Sigmoid colon (tissue), 7 donors: ENCODE data around the gene AQP12B. TPM values are rescaled to one million over a fixed set of nuclear protein-coding genes. Genes with fewer than 3 reads are reported as not detected.
"Not testable (repeated sequence)": the region's sequence is repeated elsewhere in the genome, so short reads cannot be mapped to it uniquely, and the experiment has no call there.

ENCODE experiments used
- DNase-seq: peaks from one replicate; pipeline ENCODE4 v3.0.0-alpha.2; 2019
- H3K27ac ChIP-seq, 4 donors: fragments of 200-600 bp; sonication (generic); one replicate each; pipeline ENCODE4 v1.5.1; 2016 to 2019; ENCODE audit warnings: mild to moderate bottlenecking in 1 of 4
- H3K27me3 ChIP-seq, 3 donors: fragments of 200-600 bp; sonication (generic); one replicate each; pipeline ENCODE4 v1.5.1; 2019; ENCODE audit warnings: mild to moderate bottlenecking in 1 of 3
- H3K36me3 ChIP-seq, 4 donors: fragments of 200-600 bp; sonication (generic); one replicate each; pipeline ENCODE4 v1.5.1; 2016 to 2019
- H3K4me1 ChIP-seq, 4 donors: fragments of 200-600 bp; sonication (generic); one replicate each; pipeline ENCODE4 v1.5.1; 2017 to 2019
- H3K4me3 ChIP-seq, 4 donors: fragments of 200-600 bp; sonication (generic); one replicate each; pipeline ENCODE4 v1.5.1; 2017 to 2019; ENCODE audit warnings: mild to moderate bottlenecking in 2 of 4, moderate library complexity in 1 of 4
- H3K9me3 ChIP-seq, 4 donors: fragments of 200-600 bp in 3 of 4; sonication (generic) in 3 of 4; one replicate each; pipeline versions ENCODE4 v1.5.1 to v1.6.1; 2013 to 2019
- EP300 ChIP-seq, 4 donors: sonication (generic); formaldehyde crosslinking; IDR thresholded peaks; one replicate each; pipeline ENCODE4 v1.6.1; 2017; ENCODE audit warnings: antibody characterized with exemption in 4 of 4
- POLR2A ChIP-seq, 2 donors: fragments of 450-650 bp; IDR thresholded peaks; one replicate each; pipeline ENCODE4 v1.6.1; 2016; ENCODE audit warnings: antibody characterized with exemption in 2 of 2, mild to moderate bottlenecking in 2 of 2, moderate library complexity in 2 of 2
- POLR2AphosphoS5 ChIP-seq, 4 donors: sonication (generic); formaldehyde crosslinking; IDR thresholded peaks; one replicate each; pipeline ENCODE4 v1.6.1; 2017; ENCODE audit warnings: antibody characterized with exemption in 4 of 4
- WGBS, 2 donors: extraction: QIAGEN DNeasy Blood & Tissue Kit; methylation state at CpG; one replicate each; pipeline ENCODE4 v1.1.7; 2013; 5-methylcytosine and 5-hydroxymethylcytosine counted together
- intact Hi-C: fragments of 100-400 bp; cut with DNase I; formaldehyde crosslinking; loops from one replicate; pipeline ENCODE4 v1.15.1; 2023
- polyA plus RNA-seq, 3 donors: library from polyadenylated mRNA; stranded (reverse); fragments of 200-250 nt; gene quantifications; one replicate each; pipeline ENCODE4 v1.2.3, GENCODE V29; 2013
- total RNA-seq, 4 donors: library from RNA; depleted of rRNA; stranded (reverse); fragments of >200 nt; gene quantifications; one replicate each; pipeline ENCODE4 v1.1.0, GENCODE V29; 2016
- TF ChIP-seq, protein P1 (sequence below), 4 experiments: fragments of 450-650 bp in 3 of 4; fragments of 200-600 bp in 1 of 4; IDR thresholded peaks; one replicate each; pipeline ENCODE4 v1.5.1; 2016 to 2019; ENCODE audit warnings: antibody characterized with exemption in 4 of 4, mild to moderate bottlenecking in 3 of 4, moderate library complexity in 2 of 4
- donor health status: healthy with polysubstance abuse.
- donor health status: Bipolar disorder and iron deficiency.
- donor health status: healthy.

AQP12B gene
- total and polyA plus RNA-seq, 7 donors, result 1.2 to 5.5 TPM; not detected in 5

DNA sequence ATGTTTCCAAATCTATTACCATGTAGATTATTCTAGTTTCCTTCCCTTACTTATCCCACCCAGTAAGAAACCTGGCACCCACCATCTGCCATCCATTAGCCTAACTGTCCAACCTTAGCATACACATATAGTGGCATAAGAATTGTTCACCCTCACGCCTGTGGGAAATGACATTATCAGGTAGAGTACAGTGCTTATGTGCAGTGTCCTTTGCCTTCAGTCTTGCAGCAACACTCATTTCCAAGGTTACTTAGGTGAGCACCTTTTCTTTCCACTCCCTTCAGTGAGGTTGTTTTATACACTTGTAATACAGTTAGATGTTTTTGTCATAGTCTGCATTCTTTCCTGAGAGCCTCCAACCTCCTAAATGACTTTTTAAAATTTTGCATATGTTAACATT, 18.1 kb downstream of the AQP12B start:
- intact Hi-C loops, result no loop called here
- TF ChIP-seq, protein P1, sequence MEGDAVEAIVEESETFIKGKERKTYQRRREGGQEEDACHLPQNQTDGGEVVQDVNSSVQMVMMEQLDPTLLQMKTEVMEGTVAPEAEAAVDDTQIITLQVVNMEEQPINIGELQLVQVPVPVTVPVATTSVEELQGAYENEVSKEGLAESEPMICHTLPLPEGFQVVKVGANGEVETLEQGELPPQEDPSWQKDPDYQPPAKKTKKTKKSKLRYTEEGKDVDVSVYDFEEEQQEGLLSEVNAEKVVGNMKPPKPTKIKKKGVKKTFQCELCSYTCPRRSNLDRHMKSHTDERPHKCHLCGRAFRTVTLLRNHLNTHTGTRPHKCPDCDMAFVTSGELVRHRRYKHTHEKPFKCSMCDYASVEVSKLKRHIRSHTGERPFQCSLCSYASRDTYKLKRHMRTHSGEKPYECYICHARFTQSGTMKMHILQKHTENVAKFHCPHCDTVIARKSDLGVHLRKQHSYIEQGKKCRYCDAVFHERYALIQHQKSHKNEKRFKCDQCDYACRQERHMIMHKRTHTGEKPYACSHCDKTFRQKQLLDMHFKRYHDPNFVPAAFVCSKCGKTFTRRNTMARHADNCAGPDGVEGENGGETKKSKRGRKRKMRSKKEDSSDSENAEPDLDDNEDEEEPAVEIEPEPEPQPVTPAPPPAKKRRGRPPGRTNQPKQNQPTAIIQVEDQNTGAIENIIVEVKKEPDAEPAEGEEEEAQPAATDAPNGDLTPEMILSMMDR (IDR thresholded peaks at IDR 0.05), result no peak
- TF ChIP-seq EP300 (IDR thresholded peaks at IDR 0.05) (no peak), POLR2AphosphoS5 (IDR thresholded peaks at IDR 0.05) (no peak), POLR2A (IDR thresholded peaks at IDR 0.05) (no peak)
- peaks cover 0 to 10% (median 3%) of the 10 kb centered on the region in 4 donors for H3K9me3 ChIP-seq
- no peaks in the 10 kb centered on the region for H3K4me1 ChIP-seq
- peaks cover 0 to 8% (median 0%) of the 10 kb centered on the region in 3 donors for H3K27me3 ChIP-seq
- no peak overlapping the region for H3K4me3 ChIP-seq
- DNase-seq, result no peak
- H3K36me3 ChIP-seq, result no peaks in the 10 kb centered on the region
- WGBS, 2 donors, result 88 to 89% methylated on average over 1 of the region's 1 CpG
- no peak overlapping the region for H3K27ac ChIP-seq

DNA sequence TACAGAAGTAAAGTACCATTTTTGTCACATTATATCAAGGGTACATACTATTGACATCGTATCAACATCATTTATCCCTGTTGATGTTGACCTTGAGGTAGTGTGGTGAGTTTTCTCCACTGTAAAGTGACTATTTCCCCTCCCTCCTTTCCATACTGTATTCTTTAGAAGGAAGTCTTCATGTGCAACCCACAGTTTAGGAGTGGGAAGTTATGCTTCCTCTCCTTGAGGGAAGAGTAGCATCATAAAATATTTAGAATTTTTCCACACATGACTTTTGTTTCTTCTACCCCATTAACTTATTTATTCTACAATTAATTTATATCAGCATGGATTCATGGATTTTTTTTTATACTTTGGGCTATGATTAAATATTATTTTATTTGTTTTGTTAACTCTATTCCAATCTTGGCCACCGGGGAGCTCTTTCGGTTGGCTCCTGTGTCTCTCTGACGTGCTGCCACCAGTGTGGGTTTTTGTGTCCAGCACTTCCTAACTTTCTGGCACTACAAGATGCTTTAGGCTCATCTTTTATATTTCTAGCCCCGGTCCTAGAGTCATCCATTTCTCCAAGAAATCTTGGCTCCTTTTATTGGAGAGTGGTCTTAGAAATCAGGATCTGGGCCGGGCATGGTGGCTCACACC, 19.0 kb downstream of the AQP12B start:
- no peaks in the 10 kb centered on the region for H3K4me1 ChIP-seq
- intact Hi-C loops, result no loop called here
- no peak overlapping the region for H3K27ac ChIP-seq
- no peak for TF ChIP-seq EP300 (IDR thresholded peaks at IDR 0.05)
- no peak for TF ChIP-seq POLR2A (IDR thresholded peaks at IDR 0.05)
- TF ChIP-seq, protein P1 (IDR thresholded peaks at IDR 0.05), result no peak
- no peak for TF ChIP-seq POLR2AphosphoS5 (IDR thresholded peaks at IDR 0.05)
- WGBS, 2 donors, result 76 to 77% methylated on average over 6 of the region's 6 CpGs
- H3K27me3 ChIP-seq, result peaks cover 0 to 8% (median 0%) of the 10 kb centered on the region in 3 donors
- peaks cover 0 to 10% (median 3%) of the 10 kb centered on the region in 4 donors for H3K9me3 ChIP-seq
- H3K4me3 ChIP-seq, result no peak overlapping the region
- no peaks in the 10 kb centered on the region for H3K36me3 ChIP-seq
- DNase-seq, result peak; percentile 18

DNA sequence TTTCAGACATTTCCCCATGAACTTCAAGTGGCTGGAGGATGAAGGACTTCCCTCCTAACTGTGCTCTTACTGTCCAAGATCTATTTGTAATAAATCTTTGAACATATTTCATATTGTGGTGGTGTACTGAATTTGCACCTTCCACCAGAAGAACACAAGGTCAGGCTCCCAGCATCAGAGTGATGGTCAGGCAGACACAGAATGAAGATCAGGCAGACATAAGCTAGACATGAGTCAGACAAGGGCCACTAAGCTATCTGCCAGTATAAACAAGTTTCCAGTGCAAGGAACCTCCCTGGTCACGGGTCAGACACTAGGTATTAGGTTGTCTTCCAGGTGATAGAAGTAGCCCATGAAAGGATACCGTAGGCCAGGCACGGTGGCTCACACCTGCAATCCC, 20.0 kb downstream of the AQP12B start:
- intact Hi-C loops, result no loop called here
- H3K27me3 ChIP-seq, result peaks cover 0 to 8% (median 0%) of the 10 kb centered on the region in 3 donors
- H3K36me3 ChIP-seq, result no peaks in the 10 kb centered on the region
- DNase-seq, result no peak
- TF ChIP-seq POLR2A (IDR thresholded peaks at IDR 0.05), result no peak
- TF ChIP-seq EP300 (IDR thresholded peaks at IDR 0.05), result no peak
- no peak for TF ChIP-seq POLR2AphosphoS5 (IDR thresholded peaks at IDR 0.05)
- no peaks in the 10 kb centered on the region for H3K4me1 ChIP-seq
- no peak overlapping the region for H3K4me3 ChIP-seq
- 79 to 86% methylated on average over 3 of the region's 3 CpGs for WGBS, 2 donors
- H3K9me3 ChIP-seq, result peaks cover 0 to 10% (median 3%) of the 10 kb centered on the region in 4 donors
- H3K27ac ChIP-seq, result no peak overlapping the region

DNA sequence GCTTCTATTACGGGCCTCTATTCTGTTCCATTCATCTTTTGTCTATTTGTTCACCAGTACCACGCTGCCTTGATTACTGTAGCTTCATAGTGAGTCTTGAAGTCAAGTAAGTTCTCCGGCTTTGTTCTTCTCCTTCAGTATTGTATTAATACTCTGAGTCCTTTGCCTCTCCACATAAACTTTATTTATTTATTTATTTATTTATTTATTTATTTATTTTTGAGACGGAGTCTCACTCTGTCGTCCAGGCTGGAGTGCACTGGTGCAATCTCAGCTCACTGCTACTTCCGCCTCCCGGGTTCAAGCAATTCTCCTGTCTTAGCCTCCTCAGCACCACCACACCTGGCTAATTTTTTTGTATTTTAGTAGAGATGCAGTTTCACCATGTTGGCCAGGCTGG, 22.8 kb downstream of the AQP12B start:
- H3K4me3 ChIP-seq, H3K36me3 ChIP-seq, H3K27ac ChIP-seq, H3K9me3 ChIP-seq, intact Hi-C loops, H3K4me1 ChIP-seq, DNase-seq: not testable (repeated sequence)
- H3K27me3 ChIP-seq, result peaks cover 0 to 22% (median 0%) of the 10 kb centered on the region in 3 donors
- WGBS, 2 donors, result 89 to 93% methylated on average over 7 of the region's 7 CpGs

DNA sequence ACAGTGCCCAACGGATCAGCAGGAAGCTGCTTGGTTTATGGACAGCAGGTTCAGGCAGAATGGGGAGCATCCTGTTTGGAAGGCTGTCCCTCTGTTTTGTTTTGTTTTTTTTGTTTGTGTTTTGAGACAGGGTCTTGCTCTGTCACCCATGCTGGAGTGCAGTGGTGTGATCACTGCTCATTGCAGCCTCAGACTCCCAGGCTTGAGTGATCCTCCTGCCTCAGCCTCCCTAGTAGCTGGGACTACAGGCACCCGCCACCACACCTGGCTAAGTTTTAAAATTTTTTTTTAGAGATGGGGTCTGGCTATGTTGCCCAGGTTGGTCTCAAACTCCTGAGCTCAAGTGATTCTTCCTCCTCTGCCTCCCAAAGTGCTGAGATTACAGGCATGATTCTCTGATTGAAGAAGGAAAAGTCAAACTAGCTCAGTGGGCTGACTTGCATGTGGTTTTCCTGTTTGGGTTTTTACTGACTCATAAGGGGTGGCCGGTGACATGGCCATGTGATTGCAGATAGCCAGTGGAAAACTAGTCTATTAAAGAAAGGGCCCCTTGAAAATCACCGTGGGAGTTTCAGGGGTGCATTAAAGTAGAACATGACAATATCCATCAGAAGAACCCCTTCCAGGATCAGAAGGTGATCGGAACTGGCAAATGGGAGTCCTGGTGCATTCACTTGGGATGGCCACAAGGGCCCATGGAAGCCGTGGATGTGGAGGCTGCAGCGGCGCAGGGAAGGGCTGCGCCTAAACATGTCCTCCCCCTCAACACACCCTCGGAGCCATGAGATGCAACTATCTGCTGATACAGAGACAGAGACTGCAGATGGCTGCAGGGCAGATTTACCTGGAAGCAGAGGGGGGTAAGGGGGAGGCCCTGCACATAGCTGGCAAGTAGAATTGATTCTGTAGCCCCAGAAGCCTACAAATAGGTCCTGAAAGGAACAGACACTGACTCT, 26.5 kb downstream of the AQP12B start:
- DNase-seq, result peak; percentile 36
- H3K4me3 ChIP-seq, result no peak overlapping the region
- no peaks in the 10 kb centered on the region for H3K4me1 ChIP-seq
- TF ChIP-seq, protein P1 (IDR thresholded peaks at IDR 0.05), result no peak
- no peak for TF ChIP-seq EP300 (IDR thresholded peaks at IDR 0.05)
- no peak for TF ChIP-seq POLR2A (IDR thresholded peaks at IDR 0.05)
- no peak for TF ChIP-seq POLR2AphosphoS5 (IDR thresholded peaks at IDR 0.05)
- 68 to 76% methylated on average over 10 of the region's 10 CpGs for WGBS, 2 donors
- no peaks in the 10 kb centered on the region for H3K36me3 ChIP-seq
- H3K9me3 ChIP-seq, result no peaks in the 10 kb centered on the region
- peaks cover 0 to 18% (median 8%) of the 10 kb centered on the region in 3 donors for H3K27me3 ChIP-seq
- no peak overlapping the region for H3K27ac ChIP-seq
- intact Hi-C loops, result no loop called here
